AG04449 (cell line): ENCODE results near the gene FSD1L.

ENCODE experiments used
- CTCF ChIA-PET: fragments of 350-600 bp; formaldehyde crosslinking; extraction: SDS; loops from one replicate; lab custom pipeline; 2021; ENCODE audit warnings: antibody characterized with exemption; lab: Yijun Ruan, JAX
- POLR2A ChIA-PET: fragments of 400-600, 350-600 bp; formaldehyde crosslinking; extraction: SDS; loops from one replicate; lab custom pipeline; 2020; ENCODE audit warnings: antibody characterized with exemption, inconsistent platforms; lab: Yijun Ruan, JAX
- DNase-seq: peaks from one replicate; pipeline ENCODE4 v3.0.0-alpha.2; 2010; ENCODE audit warnings: low read depth, low spot score
- H3K4me3 ChIP-seq: 2 replicates; pipeline ENCODE4 v1.5.1; 2011; ENCODE audit warnings: low read depth, mild to moderate bottlenecking, control low read depth, low read length
- TF ChIP-seq, protein P1 (sequence below): IDR thresholded peaks from one replicate; pipeline ENCODE4 v1.5.1; 2011; ENCODE audit warnings: mild to moderate bottlenecking, moderate library complexity, low read length, control low read depth, inconsistent platforms; ENCODE audit not compliant: insufficient read depth; ENCODE audit errors: missing control alignments

FSD1L gene

GRCh38 chr9:105418588-105419500 is 29.0 kb upstream of the FSD1L start:
- CTCF ChIA-PET, result interaction anchor here (0.8 to 11.9 kb wide), 7 partner anchors 10 to 663 kb away, joined by 3 to 235 read pairs (median 5); no protein-coding TSS in a partner anchor
- TF ChIP-seq, protein P1, sequence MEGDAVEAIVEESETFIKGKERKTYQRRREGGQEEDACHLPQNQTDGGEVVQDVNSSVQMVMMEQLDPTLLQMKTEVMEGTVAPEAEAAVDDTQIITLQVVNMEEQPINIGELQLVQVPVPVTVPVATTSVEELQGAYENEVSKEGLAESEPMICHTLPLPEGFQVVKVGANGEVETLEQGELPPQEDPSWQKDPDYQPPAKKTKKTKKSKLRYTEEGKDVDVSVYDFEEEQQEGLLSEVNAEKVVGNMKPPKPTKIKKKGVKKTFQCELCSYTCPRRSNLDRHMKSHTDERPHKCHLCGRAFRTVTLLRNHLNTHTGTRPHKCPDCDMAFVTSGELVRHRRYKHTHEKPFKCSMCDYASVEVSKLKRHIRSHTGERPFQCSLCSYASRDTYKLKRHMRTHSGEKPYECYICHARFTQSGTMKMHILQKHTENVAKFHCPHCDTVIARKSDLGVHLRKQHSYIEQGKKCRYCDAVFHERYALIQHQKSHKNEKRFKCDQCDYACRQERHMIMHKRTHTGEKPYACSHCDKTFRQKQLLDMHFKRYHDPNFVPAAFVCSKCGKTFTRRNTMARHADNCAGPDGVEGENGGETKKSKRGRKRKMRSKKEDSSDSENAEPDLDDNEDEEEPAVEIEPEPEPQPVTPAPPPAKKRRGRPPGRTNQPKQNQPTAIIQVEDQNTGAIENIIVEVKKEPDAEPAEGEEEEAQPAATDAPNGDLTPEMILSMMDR, result no peak
- no peak overlapping the region for H3K4me3 ChIP-seq
- no peak for DNase-seq
- POLR2A ChIA-PET, result no interaction called here

DNA sequence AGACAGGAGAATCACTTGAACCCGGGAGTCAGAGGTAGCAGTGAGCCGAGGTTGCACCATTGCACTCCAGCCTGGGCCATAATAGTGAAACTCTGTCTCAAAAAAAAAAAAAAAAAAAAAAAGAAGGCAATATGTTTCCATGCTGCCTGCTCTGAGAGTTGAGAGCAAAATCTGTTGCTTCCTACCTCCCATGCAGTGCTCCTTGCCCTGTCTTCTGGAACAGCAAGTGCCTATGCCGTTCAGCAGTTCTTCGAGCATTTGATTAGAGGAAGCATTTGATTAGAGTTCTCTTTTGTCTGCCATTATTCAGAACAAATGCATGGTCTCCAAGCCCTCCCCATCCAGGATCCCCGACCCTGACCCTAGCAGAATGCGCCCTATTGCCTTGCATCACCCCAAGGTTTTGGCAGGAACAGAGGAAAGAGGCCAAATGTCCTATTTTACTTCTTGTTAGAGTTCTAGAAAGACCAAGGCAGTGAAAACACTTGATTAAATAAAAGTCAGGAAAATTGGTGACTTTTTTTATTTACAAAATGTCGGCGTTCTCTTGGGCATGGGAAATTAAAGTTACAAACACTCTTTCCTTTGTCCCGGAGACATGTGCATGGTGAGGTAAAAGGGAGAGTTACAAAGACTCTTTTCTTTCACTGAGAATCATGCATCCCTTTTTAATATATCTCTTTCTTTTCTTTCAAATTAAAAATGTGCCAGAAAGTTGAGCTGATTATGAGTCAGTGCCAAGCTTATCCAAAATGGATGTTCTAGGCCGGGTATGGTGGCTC is 27.8 kb upstream of the FSD1L start:
- ChIA-PET POLR2A (no interaction called here), CTCF (interaction anchor here (0.7 to 11.9 kb wide), 4 partner anchors 8 to 298 kb away, joined by 3 to 235 read pairs (median 5); no protein-coding TSS in a partner anchor)
- H3K4me3 ChIP-seq, result no peak overlapping the region
- TF ChIP-seq, protein P1, result no peak
- DNase-seq, result no peak

- ChIA-PET CTCF (interaction anchor here (1.2 to 11.9 kb wide), 2 partner anchors 9 to 261 kb away, joined by 5 to 235 read pairs; no protein-coding TSS in a partner anchor), POLR2A (no interaction called here)
- H3K4me3 ChIP-seq, result no peak overlapping the region
- no peak for DNase-seq
- TF ChIP-seq, protein P1, result no peak
These were observed 26.7 kb upstream of the FSD1L start for GRCh38 chr9:105421154-105421553.

DNA sequence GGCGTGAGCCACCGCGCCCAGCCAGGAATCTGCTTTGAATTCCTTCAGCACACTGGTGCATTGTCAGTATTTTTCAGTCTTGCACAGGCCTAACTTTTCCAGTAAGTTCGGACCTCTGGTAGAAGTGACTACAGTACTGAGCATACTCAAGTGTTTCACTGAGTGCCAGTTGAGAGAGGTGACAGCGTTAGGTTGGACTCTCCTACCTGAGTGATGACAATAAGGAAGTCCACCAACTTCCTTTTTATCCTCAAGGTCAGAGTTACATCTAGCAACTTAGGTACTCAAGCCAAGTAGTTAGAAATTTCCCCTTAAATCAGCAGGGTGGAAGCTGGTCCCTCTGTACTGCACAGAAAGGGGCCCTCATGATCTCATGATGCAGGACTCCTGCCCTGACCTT is 26.0 kb upstream of the FSD1L start:
- ChIA-PET POLR2A (no interaction called here), CTCF (no interaction called here)
- DNase-seq, result no peak
- TF ChIP-seq, protein P1, result no peak
- no peak overlapping the region for H3K4me3 ChIP-seq

DNA sequence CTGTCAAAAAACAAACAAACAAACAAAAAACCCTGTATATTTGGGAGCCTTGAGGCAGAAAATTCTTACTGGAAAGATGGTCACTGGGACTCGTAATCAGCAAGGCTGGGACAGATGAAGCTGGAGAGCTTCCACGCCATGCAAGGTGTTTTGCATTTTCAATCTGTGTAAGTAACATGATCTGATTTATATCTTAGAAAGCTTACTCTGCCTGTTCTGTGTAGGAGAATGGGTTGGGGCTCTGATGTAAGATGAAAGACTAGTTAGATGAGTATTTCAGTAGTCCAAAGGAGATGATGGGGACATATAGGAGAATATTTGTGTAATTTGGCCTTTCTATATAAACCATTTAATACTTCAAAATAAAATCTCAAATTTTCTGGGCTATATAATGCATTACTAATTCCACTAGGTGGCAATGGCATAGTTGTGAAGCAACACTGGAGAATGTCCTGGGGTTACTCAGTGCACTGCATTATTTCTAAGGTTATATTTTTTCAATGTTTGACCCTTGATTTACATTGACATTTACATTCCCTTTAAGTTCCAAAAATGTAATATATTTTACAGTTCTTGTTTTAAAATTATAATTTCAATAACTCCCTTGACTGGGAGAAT is 21.9 kb upstream of the FSD1L start:
- ChIA-PET POLR2A (no interaction called here), CTCF (interaction anchor here (0.6 to 2.1 kb wide), 13 partner anchors 9 to 634 kb away, joined by 3 to 6 read pairs (median 3); no protein-coding TSS in a partner anchor)
- H3K4me3 ChIP-seq, result no peak overlapping the region
- DNase-seq, result no peak
- TF ChIP-seq, protein P1, result peak; percentile 28
